AG09309 (cell line): ENCODE results near the gene RNF175.

Experiments used
- DNase-seq: peaks from one replicate; pipeline ENCODE4 v3.0.0-alpha.2; 2010; ENCODE audit warnings: low read depth
- H3K4me3 ChIP-seq: 2 replicates; pipeline ENCODE4 v1.5.1; 2011; ENCODE audit warnings: mild to moderate bottlenecking, low read depth, low read length, moderate library complexity; ENCODE audit not compliant: control insufficient read depth
- TF ChIP-seq, protein P1 (sequence below): IDR thresholded peaks from 2 replicates; pipeline ENCODE4 v1.5.1; 2011; ENCODE audit warnings: mild to moderate bottlenecking, low read depth, low read length, inconsistent platforms; ENCODE audit not compliant: insufficient read depth, control insufficient read depth; ENCODE audit errors: missing control alignments

Gene RNF175

DNA sequence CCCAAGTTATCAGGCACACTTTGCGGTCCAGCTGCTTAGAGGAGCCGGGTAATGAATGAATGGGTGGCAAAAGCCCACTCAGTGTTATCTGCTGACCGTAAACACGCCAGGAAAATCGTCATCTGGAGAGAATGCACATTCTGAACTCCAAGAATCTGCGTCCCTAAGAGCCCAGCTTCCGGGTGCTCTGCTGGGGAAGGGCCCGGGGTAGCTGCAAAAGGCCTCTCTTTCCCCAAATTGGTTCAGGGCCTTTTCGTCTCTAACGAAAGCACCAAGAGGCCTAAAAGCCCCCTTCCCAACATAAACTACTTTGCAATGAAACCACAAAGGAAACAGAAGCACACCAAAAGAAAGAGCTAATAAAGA, 30.7 kb upstream of the RNF175 start:
- H3K4me3 ChIP-seq, result no peak overlapping the region
- TF ChIP-seq, protein P1, sequence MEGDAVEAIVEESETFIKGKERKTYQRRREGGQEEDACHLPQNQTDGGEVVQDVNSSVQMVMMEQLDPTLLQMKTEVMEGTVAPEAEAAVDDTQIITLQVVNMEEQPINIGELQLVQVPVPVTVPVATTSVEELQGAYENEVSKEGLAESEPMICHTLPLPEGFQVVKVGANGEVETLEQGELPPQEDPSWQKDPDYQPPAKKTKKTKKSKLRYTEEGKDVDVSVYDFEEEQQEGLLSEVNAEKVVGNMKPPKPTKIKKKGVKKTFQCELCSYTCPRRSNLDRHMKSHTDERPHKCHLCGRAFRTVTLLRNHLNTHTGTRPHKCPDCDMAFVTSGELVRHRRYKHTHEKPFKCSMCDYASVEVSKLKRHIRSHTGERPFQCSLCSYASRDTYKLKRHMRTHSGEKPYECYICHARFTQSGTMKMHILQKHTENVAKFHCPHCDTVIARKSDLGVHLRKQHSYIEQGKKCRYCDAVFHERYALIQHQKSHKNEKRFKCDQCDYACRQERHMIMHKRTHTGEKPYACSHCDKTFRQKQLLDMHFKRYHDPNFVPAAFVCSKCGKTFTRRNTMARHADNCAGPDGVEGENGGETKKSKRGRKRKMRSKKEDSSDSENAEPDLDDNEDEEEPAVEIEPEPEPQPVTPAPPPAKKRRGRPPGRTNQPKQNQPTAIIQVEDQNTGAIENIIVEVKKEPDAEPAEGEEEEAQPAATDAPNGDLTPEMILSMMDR, result no peak
- no peak for DNase-seq

DNA sequence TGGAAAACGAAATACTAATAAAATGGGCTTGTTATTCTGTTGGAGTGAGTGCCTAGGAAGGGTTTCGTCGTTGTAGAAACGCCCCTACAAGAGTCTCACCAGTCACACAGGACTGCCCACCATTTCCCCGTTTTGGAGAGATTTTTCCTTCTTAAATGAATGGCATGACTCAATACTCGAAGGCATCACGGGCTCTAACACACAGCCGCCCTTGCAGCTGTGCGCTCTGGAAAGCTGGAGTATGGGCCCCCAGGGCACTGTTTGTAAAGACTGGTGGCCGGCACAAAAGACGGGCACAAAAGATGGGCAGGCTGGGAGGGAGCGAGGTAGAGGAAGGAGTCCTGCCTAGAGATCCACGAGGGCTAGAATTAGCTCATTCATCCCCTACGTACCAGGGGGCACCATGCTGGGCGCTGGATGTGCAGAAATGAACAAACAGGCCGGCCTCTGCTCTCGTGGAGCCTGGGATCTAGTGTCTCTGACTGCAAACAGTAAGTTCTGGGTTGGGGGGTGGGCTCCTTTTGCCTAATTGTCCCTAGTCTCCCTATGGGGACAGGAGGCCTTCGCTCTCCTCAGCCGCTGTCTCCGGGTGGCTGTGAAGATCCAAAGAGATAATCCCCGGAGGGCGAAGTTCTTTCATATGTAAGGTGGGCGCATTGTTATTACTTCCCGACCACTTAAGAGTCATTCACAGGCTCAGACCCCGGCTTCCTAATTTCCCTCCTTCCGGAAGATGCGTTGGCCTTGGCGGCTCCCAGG, 30.1 kb upstream of the RNF175 start:
- no peak for DNase-seq
- H3K4me3 ChIP-seq, result no peak overlapping the region
- TF ChIP-seq, protein P1, result no peak

DNA sequence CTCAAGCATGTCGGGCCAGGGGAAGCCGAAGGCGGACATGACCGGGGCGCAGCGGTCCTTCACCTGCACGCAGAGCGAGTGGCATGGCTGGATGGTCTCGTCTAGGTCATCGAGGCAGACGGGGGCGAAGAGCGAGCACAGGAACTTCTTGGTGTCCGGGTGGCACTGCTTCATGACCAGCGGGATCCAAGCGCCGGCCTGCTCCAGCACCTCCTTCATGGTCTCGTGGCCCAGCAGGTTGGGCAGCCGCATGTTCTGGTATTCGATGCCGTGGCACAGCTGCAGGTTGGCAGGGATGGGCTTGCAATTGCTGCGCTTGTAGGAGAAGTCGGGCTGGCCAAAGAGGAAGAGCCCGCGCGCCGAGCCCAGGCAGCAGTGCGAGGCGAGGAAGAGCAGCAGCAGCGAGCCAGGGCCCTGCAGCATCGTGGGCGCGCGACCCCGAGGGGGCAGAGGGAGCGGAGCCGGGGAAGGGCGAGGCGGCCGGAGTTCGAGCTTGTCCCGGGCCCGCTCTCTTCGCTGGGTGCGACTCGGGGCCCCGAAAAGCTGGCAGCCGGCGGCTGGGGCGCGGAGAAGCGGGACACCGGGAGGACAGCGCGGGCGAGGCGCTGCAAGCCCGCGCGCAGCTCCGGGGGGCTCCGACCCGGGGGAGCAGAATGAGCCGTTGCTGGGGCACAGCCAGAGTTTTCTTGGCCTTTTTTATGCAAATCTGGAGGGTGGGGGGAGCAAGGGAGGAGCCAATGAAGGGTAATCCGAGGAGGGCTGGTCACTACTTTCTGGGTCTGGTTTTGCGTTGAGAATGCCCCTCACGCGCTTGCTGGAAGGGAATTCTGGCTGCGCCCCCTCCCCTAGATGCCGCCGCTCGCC, 28.8 kb upstream of the RNF175 start, which contains the start of gene SFRP2:
TSS of gene SFRP2 (minus strand) at position 671 of the 864 bp plus-strand sequence. CDS start at position 423, 248 bp downstream.
- TF ChIP-seq, protein P1, result no peak
- no peak for DNase-seq
- H3K4me3 ChIP-seq, result no peak within 1 kb of the TSS

DNA sequence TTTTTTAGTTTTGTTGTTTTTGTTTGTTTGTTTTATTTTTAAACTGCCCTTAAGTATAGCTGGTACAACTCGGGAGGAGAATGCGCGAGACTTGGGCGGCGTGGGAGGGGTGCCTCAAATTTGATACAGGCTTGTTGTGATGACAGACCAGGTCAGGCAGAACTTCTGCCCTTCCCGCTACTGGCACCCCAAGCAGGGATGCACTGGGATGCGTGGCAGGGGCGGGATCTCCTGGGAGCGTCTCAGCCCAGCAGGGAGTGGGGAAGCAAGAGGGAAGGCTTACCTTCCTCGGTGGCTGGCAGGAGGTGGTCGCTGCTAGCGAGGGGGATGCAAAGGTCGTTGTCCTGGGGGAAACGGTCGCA, 28.2 kb upstream of the RNF175 start:
- no peak overlapping the region for H3K4me3 ChIP-seq
- TF ChIP-seq, protein P1, result no peak

DNA sequence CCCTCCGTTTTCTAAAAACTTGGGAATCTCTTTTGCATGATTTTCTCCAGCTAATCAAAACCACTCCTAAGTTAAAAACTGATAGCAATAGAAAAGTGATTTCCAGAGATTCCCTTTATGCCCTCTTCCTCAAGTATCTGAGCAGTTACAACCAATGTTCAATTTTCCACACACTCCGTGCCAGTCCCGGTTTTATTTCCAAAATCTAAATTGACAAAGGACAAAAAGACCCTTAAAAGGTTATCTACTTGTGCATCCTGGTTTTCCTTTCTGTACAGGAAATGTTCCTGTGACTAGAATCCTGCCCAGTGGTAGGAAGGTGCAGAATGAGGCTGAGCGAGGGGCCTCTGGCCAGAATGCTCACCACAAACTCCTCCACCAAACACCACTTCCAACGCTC, 27.8 kb upstream of the RNF175 start:
- DNase-seq, result no peak
- TF ChIP-seq, protein P1, result no peak
- H3K4me3 ChIP-seq, result no peak overlapping the region

More for the DNA sequence above, 28.2 kb upstream of the RNF175 start:
- DNase-seq, result no peak

DNA sequence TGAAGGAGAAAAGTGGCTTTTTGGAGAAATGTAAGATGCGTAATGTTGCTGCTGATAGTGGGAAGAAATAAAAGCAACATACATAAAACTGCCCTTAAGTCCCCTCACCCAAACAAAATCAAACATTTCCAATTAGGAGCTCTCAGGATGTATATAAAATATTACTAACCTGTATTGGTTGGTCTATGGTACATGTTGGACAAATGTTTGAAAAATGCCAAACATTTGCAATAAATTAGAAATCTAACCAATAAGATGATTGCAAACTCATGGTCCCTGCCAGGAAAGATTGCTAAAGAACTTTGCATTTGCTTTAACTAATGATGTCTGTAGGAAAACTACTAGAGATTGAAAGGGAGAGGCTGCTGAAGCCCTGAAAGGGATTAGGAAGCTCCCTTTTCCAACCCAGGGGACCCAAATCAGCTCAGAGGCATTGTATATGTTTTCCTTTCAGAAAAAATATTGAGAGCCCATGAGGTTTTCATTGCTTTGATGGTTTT, 27.3 kb upstream of the RNF175 start:
- TF ChIP-seq, protein P1, result no peak
- no peak for DNase-seq
- H3K4me3 ChIP-seq, result no peak overlapping the region
